Dedifferentiated amniotic fluid mesenchymal stem cell (primary cell): Measurements from ENCODE around the gene AP1S1.
"Not testable (repeated sequence)": the region's sequence is repeated elsewhere in the genome, so short reads cannot be mapped to it uniquely, and the experiment has no call there.

ENCODE experiments used
- DNase-seq: peaks from one replicate; pipeline ENCODE4 v3.0.0-alpha.2; 2016; ENCODE audit errors: extremely low spot score

Gene AP1S1

DNA sequence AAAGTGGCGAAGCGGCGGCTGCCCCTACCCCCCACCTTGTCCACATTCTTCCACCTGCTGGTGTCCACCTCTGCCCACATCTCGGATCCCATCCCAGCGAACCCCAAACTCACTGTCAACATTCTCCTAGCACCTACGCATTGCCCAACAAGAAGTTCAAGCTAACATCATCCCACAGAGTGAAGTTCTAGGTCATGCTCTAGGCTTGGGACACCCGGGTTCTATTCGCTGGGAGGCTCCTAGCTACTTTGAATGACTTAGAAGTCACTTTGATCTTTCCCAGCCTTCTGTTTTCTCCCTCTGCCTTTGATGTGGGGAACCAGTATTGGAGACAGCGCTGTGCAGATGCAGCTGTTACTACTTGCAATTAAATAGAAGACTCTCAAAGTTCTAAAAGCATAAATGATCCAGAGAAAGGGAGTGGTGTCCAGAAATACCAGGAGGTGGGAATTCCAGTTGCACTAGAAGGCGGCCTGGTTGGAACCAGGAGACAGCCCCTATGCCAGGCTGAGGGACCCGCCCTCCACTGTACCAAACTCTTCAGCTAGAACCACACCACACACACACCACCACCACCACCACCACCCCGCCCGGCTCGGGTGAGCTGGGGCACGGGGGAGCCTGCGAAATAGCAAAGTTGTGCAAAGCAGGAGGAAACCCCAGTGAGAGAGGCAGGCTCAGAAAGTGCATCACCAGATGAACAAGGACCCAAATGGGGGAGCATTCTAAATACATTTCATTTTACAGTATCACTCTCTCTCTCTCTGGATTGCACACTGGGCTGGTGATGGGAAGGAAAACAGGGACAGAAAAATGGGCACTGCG, 16.6 kb downstream of the AP1S1 start:
- no peak for DNase-seq

DNA sequence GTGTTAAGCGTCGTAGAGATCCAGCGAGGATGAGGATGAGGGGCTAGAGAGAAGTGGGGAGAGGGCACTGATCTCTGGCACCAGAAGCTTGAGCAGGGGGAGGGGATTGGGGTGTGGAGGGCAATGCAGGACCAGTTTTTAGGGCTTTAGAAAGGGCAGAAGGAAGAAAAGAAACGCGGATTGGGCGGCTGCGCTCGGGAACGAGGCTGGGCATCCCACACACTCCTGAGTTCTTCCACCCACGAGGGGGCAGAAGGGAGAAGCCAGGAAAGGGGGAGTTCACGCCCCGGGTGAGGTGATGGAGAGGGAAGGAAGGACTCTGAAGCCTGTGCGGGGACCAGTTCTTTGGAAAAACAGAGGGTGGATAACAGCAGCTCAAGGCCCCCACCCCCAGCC, 17.2 kb downstream of the AP1S1 start:
- no peak for DNase-seq

DNA sequence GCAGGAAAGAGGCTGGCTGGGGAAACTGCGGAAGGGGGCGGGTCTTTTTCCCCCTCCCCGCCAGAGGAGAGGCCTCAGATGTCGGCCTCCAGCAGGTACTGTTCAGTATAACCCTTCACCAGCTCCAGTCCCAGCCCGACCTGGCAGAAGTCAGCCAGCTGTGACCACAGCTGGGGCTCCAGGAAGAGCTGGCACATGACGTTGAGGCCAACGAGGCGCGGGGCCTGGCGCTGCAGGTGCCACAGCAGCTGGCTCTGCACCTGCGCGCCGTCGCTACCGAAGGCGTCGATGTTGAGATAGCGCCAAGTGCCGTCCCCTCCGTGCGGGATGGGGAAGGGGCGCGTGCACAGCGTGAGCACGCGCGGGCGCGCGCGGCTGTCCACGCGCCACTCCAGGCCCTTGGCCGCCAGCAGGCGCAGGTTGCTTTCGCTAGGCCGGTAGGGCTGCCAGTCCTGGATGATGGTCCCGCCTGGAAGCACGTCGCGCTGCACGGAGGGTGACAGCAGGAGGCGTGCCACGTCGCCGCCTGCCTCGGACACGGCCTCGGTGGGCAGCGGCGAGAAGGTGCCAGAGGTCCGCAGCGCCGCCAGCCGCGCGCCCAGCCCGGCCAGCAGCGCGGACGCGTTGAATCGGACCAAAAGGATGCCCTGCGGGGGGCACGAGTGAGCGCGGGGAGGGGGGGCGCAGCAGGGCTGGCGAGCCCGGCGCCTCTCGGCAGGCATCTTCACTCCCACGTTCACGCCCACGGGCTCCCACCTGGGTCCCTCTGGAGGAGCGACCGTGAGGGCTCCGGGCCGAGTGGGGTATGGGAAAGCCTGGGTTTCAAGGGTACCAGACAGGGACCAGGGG, 18.0 kb downstream of the AP1S1 start:
- no peak for DNase-seq

DNA sequence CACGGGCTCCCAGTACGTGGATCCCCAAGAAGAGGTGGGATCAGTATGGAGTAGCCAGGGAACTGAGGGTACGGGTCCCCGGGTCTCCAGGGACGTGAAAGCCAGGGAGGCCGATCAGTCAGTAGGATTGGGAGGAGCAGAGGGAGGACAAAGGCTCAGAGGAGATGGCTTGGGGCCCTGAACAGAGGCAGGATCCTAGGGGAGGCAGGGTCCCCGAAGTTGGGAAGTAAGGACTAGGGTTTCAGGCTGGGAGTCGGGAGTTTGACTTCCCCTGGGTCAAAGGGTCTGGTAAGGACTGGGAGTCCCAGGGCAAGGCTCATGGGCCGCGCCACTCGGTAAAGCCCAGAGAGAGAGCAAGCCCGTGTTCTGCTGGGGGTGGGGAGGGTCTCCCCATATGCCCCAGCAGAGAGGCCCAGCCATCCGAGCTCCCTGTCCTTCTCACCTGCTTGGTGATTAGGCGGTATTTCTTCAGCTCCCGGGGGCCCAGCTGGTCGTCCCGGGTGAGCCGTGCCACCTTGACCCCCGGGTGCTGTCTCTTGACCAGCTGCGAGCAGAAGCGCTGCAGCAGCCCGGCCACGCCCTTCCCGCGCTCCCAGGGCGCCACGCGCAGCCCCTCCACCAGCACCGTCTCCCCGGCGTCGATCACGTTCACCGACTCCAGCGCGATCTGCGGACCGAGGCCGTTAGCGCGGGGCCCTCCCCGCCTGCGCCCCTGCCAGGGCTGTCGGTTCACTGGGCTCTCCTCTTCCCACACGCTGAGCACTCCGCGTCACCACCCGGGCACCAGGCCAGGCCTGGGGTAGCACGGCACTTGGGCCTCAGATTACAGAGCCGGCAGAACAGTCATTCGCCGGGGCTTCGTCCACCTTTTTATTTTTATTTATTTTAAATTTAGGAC, 18.8 kb downstream of the AP1S1 start:
- DNase-seq: peak; percentile 73

DNA sequence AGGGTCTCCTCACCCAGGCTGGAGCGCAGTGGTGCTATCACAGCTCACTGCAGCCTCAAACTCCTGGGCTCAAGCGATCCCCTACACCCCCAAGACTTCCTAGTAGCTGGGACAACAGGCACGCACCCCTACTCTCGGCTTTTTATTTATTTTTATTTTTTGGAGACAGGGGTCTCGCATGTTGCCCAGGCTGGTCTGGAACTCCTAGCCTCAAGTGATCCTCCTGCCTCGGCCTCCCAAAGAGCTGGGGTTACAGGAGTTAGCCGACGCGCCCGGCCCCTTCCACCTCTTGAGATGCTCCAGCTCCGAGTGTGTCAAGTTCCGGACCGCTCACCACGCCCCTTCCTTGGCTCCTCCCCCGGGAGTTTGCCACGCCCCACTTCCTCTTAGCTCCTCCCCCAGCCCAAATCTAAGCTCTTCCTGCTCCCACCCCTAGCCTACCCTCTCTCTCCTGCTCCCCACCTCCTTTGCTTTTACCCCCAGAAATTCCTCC, 19.5 kb downstream of the AP1S1 start:
- no peak for DNase-seq

DNA sequence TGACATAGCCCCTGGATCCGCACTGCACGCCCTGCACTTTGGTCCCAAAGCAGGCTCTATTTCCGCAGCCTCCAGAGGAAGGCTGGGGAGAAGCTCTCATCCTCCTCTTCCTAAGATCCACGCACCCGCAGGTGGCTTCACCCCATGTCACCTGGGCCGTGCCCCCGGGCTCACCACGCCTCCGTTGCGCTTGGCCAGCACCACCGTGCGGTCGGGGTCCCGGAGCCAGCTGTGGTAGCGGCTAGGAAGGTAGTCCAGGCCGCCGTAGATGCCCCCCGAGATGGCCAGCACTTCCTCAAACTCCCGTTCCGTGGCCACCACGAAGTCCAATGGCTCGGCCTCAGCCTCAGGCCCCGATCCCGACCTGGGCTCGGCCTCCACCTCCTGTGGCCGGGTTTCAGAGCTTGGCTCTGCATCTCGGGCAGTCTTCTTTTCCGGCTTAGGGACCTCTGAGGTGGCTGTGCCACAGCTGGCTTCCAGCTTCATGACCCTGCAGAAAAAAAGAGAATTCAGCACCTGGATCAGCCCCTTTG, 20.1 kb downstream of the AP1S1 start:
- DNase-seq: no peak

DNA sequence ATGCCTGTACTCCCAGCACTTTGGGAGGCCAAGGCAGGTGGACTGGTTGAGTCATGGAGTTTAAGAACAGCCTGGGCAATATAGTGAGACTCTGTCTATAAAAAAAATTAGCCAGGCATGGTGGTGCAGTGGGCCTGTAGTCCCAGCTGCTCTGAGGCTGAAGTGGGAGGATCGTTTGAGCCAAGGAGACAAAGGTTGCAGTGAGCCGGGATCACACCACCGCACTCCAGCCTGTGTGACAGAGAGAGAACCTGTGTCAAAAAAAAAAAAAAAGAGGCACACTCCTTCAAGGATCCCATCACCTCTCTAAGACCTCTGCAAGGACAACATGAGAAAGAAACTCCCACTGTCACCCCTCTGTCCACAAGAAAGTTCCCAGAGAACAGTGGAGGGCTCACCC, 21.4 kb downstream of the AP1S1 start:
- no peak for DNase-seq

DNA sequence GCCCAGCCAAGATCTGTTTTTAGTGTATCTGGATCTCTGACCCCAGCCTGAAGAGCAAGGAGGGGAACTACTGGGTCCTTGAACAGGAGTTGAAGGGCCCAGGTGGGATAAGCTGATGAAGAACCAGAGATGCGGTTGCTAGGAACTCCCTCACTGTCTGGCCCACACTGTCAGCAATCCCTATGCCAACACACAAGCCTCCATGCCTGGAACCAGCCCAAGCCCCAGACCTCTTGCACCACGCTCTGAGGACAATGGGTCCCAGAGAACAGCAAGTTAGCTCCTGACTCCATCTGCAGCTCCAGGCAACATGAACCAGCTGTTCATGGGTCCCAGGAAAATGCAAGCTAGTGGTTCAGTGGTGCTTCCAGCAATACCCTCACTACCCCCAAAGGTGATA, 23.4 kb downstream of the AP1S1 start:
- no peak for DNase-seq

DNA sequence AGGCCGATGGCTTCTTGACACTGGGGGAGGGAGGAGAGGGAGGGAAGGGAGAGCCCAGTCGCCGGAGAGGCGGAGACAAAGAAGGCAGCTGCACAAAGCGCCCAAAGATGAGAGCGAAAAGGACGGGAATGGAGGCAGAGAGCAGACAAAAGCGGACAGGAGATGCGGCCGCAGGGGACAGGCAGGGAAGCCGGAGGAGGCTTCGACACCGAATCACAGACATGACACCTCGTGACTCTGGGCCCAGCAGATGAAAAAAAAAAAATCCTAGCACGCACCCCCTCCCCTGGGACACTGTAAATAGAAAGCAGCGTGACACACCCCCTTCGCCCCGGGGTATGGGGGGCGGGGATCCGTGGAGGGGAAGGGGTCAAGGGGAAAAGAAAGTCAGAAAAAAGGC, 24.8 kb downstream of the AP1S1 start:
- no peak for DNase-seq

DNA sequence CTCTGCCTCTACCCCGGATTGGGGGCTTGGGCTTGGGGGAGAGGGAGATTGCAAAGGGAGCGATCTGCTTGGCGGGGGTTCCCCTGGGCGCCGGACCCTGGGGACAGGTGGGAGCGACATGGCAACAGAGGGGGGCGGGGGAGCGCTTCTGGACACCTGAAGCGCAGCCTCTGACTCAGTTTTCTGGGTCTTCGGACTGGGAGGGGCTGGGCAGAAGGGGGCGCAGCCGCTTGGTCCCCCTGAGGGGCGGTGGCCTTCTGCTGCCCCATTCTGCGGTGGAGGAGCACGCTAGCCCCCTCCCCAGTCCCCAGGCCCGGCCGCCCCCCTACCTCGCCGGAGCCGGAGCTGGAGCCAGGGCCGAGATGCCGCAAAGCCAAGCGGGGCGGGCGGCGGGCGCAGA, 25.4 kb downstream of the AP1S1 start:
- no peak for DNase-seq

DNA sequence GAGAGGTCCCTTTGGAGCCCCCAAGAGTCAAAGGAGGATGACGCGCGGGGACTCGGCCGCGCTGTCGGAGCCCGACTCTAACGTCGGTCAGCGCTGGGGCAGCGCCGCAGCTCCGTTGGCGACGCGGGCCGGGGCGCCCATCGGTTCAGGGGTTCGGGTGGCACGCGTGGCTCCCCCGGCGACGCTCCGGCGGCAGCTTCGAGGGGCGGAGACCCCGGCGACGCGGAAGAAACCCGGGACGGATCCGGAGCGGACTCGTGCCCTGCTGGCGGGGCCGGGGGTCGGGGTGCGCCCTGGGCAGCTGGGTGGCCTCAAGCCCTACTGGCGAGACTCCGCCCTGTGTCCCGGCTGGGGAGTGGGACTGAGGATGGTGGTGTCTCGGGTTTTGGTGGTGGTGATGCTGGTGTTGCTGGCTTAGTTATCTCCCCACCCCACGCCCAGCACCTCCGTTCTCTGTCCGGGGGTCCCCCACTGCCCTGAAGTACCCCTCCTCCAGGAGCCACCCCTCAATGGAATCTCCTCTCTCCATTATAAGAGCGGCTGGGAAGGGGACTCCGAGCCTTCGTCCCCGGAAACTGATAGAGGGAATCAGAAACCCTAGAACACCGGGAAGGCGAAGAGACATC, 26.0 kb downstream of the AP1S1 start, which contains the start of gene NAT16:
NAT16 (minus strand) TSS at position 164 of the 626 bp plus-strand sequence. CDS start 5,486 bp downstream, outside the sequence.
- no peak for DNase-seq

DNA sequence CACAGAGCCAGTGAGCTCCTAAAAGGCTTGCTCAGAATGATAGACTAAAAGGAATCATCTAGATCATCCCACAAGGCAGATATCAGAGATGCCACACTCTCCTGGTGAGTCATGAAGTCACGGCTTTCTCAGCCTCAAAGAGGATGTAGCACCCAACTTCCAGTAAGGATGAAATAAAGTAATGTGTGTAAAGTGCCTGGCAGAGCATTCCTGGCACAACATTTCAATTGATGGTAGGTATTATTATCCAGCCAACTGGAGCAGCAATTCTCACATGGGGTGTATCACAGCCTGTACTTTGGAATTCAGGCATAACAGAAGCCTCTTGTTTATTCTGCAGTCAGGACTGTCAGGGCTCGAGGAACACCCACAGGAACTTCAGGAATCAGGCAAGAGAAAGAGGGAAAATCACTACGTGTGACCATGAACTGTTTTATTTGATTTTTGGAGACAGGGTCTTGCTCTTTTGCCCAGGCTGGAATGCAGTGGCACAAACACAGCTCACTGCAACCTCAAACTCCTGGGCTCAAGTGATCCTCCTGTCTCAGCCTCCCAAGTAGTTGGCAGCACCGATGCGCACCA, 31.1 kb downstream of the AP1S1 start:
- DNase-seq: no peak

DNA sequence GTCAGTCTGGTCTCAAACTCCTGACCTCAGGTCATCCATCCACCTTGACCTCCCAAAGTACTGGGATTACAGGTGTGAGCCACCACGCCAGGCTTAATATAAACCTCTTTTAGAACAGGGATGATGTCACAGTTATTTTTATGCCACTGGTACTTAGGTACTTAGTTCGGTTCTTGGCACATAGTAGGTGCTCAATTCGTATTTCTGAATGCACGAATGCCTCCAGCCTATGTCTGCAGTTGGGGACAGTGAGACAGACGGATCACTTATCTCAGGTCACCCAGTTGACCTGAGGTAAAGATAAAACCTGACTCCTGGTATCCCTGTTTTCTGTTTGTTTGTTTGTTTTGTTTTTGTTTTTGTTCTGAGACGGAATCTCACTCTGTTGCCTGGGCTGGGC, 31.9 kb downstream of the AP1S1 start:
- DNase-seq: no peak

DNA sequence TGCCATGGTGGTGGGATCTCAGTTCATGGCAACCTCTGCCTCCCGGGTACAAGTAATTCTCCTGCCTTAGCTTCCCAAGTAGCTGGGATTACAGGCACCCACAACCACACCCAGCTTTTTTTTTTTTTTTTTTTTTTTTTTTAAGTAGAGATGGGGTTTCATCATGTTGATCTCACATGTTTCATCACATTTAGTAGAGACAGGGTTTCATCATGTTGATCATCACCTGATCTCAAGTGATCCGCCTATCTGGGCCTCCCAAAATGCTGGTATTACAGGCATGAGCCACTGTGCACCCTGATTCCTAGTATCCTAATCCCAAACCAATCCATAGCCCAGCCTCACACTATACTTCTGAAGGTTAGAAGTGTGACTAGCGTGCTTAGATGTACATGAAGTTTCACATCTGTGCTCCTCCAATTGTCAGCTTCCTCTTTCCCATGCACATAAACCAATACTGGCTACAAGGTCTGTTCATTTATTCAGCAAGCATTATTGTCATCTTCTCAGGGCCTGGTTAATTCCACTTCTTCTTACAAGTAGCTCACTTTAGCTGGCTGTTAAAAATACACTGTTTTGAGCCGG, 32.7 kb downstream of the AP1S1 start:
- no peak for DNase-seq

DNA sequence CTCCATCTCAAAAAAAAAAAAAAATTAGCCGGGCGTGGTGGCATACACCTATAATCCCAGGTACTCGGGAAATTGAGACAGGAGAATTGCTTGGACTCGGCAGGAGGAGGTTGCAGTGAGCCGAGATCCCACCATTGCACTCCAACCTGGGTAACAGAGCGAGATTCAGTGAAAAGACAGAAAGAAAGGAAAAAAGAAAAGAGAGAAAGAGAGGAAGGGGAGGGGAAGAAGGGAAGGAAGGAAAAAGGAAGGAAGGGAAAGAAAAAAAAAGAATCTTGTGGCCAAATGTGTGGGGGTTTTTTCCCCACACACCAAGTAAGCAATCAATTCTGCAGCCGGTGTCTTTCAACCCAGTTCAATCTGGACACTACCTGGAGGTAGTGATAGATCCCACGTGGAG, 34.8 kb downstream of the AP1S1 start:
- DNase-seq: no peak

DNA sequence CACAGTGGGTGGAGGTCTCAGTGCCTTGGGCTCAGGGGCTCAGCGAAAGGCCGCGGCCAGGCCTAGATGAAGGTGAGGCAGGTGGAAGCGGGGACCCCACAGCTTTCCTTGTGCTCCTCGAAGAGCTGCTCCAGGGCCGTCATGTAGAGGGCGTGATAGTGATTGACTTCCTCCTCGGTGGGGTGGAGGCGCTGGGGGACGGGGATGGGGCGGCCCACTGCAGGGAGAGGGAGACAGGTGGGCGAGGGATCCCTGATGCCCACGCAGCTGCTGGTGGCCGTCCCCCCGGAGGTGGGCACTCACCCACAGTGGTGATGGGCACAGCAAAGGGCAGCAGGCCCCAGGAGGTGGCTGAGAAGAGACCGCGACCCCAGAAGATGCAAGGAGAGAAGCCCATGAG, 41.6 kb downstream of the AP1S1 start:
- no peak for DNase-seq

DNA sequence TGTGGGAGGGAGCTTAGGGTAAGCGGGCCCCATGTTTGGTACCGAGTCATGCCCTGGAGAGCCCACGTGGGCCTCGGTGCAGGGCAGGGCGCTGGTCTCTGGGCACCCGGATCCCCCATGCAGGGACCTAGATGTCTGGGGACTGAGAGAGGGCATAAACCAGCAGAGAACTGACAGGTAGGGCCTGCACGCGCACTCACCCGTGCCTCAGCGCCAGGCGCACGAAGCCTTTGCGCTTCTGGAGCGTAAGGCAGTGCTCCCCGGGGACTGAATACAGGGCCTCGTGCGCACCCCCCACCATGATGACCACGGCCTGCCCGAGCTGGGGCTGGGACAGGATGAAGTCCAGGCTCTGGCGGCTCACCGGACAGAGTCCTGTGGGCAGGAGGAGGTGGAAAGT, 43.7 kb downstream of the AP1S1 start:
- no peak for DNase-seq

DNA sequence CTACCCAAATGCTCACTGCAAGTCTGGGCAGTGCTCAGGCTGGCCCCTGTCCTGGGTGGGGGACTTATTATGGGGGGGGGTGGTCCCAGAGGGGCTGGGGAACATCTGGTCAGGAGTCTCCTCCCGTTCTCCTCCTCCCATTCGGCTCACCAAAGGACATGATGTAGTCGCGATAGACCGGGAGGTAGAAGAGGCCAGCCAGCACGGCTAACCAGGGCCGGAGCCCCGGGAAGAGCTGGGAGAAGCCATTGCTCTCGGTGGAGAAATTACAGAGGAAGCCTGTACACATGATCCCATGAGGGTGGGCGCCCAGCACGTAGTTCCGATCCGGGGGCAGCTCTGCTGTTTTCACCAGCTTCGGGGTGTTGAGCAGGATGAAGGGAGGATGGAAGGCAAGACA, 44.2 kb downstream of the AP1S1 start:
- DNase-seq: no peak

DNA sequence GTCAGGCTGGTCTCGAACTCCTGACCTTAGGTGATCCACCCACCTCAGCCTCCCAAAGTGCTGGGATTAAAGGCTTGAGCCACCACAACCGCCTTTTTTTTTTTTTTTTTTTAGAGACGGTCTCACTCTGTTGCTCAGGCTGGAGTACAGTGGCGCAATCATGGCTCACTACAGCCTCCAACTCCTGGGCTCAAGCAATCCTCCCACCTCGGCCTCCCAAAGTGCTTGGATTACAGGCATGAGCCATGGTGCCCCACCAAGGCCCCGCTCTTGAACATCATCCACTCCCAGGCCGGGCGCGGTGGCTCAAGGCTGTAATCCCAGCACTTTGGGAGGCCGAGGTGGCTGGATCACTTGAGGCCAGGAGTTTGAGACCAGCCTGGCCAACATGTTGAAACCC, 45.2 kb downstream of the AP1S1 start:
- not testable (repeated sequence) for DNase-seq

DNA sequence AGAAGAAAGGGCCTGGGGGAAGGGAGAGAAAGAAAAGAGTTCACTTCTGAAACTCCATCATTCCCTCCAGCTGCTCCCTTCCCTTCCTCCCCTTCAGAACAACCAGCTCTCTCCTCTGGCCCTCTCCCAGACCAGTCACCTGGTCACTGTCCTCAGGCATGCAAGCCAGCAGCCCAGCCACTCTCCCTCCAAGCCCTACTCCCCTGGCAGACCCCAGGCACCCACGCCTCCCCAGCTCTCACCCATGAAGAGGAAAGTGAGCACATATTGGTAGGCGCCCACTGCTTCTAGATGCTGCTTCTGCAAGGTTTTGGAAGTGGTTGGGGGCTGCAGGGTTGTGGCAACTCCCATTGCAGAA, 46.2 kb downstream of the AP1S1 start:
- DNase-seq: no peak
